HG02938 (cell line): ENCODE data around the gene ULK4.

Source experiments
- ATAC-seq: cut with Tn5 transposase; IDR thresholded peaks from one replicate; pipeline ENCODE4 v1.9.1; 2021; ENCODE audit warnings: mild to moderate bottlenecking, moderate library complexity; ENCODE audit not compliant: unreplicated experiment

The ULK4 gene

GRCh38 chr3:41519746-41520145 lies 442.2 kb downstream of the ULK4 start:
- ATAC-seq, result no peak

- no peak for ATAC-seq
Observed at GRCh38 chr3:41518626-41519025, 443.3 kb downstream of the ULK4 start.

GRCh38 chr3:41508063-41508696 lies 453.7 kb downstream of the ULK4 start:
- no peak for ATAC-seq

- no peak for ATAC-seq
Observed at GRCh38 chr3:41507336-41508062, 454.4 kb downstream of the ULK4 start.

- no peak for ATAC-seq
Observed at GRCh38 chr3:41503998-41504623, 457.8 kb downstream of the ULK4 start.

GRCh38 chr3:41502481-41502880 lies 459.4 kb downstream of the ULK4 start:
- ATAC-seq, result no peak

GRCh38 chr3:41502023-41502422 lies 459.9 kb downstream of the ULK4 start:
- ATAC-seq, result no peak

- ATAC-seq, result no peak
Observed at GRCh38 chr3:41498847-41499246, 463.1 kb downstream of the ULK4 start.

GRCh38 chr3:41490360-41490759 lies 471.5 kb downstream of the ULK4 start:
- no peak for ATAC-seq

- ATAC-seq, result no peak
Observed at GRCh38 chr3:41489231-41489630, 472.7 kb downstream of the ULK4 start.

- ATAC-seq, result no peak
Observed at GRCh38 chr3:41488501-41488900, 473.4 kb downstream of the ULK4 start.

GRCh38 chr3:41485484-41485883 lies 476.4 kb downstream of the ULK4 start:
- no peak for ATAC-seq

- no peak for ATAC-seq
Observed at GRCh38 chr3:41482134-41482533, 479.8 kb downstream of the ULK4 start.

- no peak for ATAC-seq
Observed at GRCh38 chr3:41478278-41478677, 483.6 kb downstream of the ULK4 start.

- no peak for ATAC-seq
Observed at GRCh38 chr3:41477399-41478014, 484.4 kb downstream of the ULK4 start.

- ATAC-seq, result no peak
Observed at GRCh38 chr3:41469083-41469482, 492.8 kb downstream of the ULK4 start.

- ATAC-seq, result no peak
Observed at GRCh38 chr3:41467481-41467880, 494.4 kb downstream of the ULK4 start.

- no peak for ATAC-seq
Observed at GRCh38 chr3:41464858-41465257, 497.0 kb downstream of the ULK4 start.

- no peak for ATAC-seq
Observed at GRCh38 chr3:41464401-41464800, 497.5 kb downstream of the ULK4 start.

- ATAC-seq, result no peak
Observed at GRCh38 chr3:41462103-41462691, 499.7 kb downstream of the ULK4 start.

GRCh38 chr3:41460736-41461135 lies 501.2 kb downstream of the ULK4 start:
- no peak for ATAC-seq
